Endothelial cell of umbilical vein (primary cell): ENCODE results near the gene ARID5A. TPM values are rescaled to one million over a fixed set of nuclear protein-coding genes. Genes with fewer than 3 reads are reported as not detected.

Experiments used
- BruUV-seq: library from RNA; stranded (reverse); fragments of 400-500 nt; replicated peaks from 2 replicates; lab custom pipeline; 2021; lab: Mats Ljungman, UMichigan
- CTCF ChIA-PET: fragments of 300-600, 350-600 bp; sonication (Branson Sonifier 250); formaldehyde crosslinking; loops from one replicate; lab custom pipeline; 2021; ENCODE audit warnings: antibody characterized with exemption, inconsistent platforms; lab: Charles Lee
- POLR2A ChIA-PET: fragments of 300-600, 350-600 bp; sonication (Branson Sonifier 250); formaldehyde crosslinking; loops from one replicate; lab custom pipeline; 2021; ENCODE audit warnings: antibody characterized with exemption, inconsistent platforms; lab: Charles Lee
- DNase-seq: peaks from one replicate; pipeline ENCODE4 v3.0.0-alpha.2; 2011; ENCODE audit warnings: low read depth, low spot score
- FAIRE-seq: peaks from 2 replicates; lab custom pipeline; 2011; peaks lifted over from hg19 to GRCh38; lab: Jason Lieb, UNC
- H2AFZ ChIP-seq: 2 replicates; pipeline ENCODE4 v1.6.0; 2012; ENCODE audit warnings: low read depth, low read length, control low read depth, inconsistent platforms
- H3K27ac ChIP-seq: 2 replicates; pipeline ENCODE4 v1.5.1; 2011; ENCODE audit warnings: low read depth, mild to moderate bottlenecking, control low read depth, low read length, moderate library complexity; ENCODE audit not compliant: insufficient read depth
- H3K27me3 ChIP-seq, 2 experiments: 2 replicates each; pipeline versions ENCODE4 v1.6.0 to v1.6.1; 2011; ENCODE audit warnings: low read length in 2 of 2, mixed read lengths in 1 of 2; ENCODE audit not compliant: control insufficient read depth in 2 of 2, insufficient read depth in 2 of 2
- H3K36me3 ChIP-seq, 2 experiments: 2 replicates in 1 of 2; 3 replicates in 1 of 2; pipeline ENCODE4 v1.5.1; 2011; ENCODE audit warnings: low read length in 2 of 2, mild to moderate bottlenecking in 1 of 2, moderate library complexity in 1 of 2; ENCODE audit not compliant: control insufficient read depth in 2 of 2, insufficient read depth in 2 of 2; ENCODE audit errors: extremely low read depth in 1 of 2
- H3K4me1 ChIP-seq: 3 replicates; pipeline ENCODE4 v1.5.1; 2011; ENCODE audit warnings: mild to moderate bottlenecking, low read length; ENCODE audit not compliant: control insufficient read depth, insufficient read depth; ENCODE audit errors: extremely low read depth
- H3K4me2 ChIP-seq: 2 replicates; pipeline ENCODE4 v1.6.1; 2011; ENCODE audit warnings: low read length, control low read depth, mixed read lengths; ENCODE audit not compliant: insufficient read depth
- H3K4me3 ChIP-seq, 3 experiments: fragments of 200-600 bp in 1 of 3; sonication (generic), shearing (Covaris generic) in 1 of 3; replicated peaks in 1 of 3; 2 replicates each; pipeline ENCODE4 v1.5.1; 2011 to 2016; ENCODE audit warnings: control low read depth in 3 of 3, low read length in 3 of 3, mild to moderate bottlenecking in 2 of 3, inconsistent platforms in 1 of 3, low read depth in 1 of 3, moderate library complexity in 1 of 3; ENCODE audit not compliant: insufficient read depth in 1 of 3
- H3K79me2 ChIP-seq: 2 replicates; pipeline ENCODE4 v1.6.0; 2012; ENCODE audit warnings: low read length, inconsistent platforms; ENCODE audit not compliant: control insufficient read depth, insufficient read depth
- H3K9ac ChIP-seq: replicated peaks from 2 replicates; pipeline ENCODE3; 2011; ENCODE audit warnings: low read length, control low read depth; ENCODE audit not compliant: insufficient read depth; ENCODE audit errors: extremely low read depth
- H3K9me1 ChIP-seq: replicated peaks from 3 replicates; pipeline ENCODE4 v1.6.0; 2011; ENCODE audit warnings: mild to moderate bottlenecking, low read length; ENCODE audit not compliant: control insufficient read depth, insufficient read depth; ENCODE audit errors: extremely low read depth
- H3K9me3 ChIP-seq: replicated peaks from 2 replicates; pipeline ENCODE4 v1.5.1; 2012; ENCODE audit warnings: low read length, inconsistent platforms; ENCODE audit not compliant: control insufficient read depth, insufficient read depth
- H4K20me1 ChIP-seq: replicated peaks from 2 replicates; pipeline ENCODE3; 2011; ENCODE audit warnings: mild to moderate bottlenecking, low read length; ENCODE audit not compliant: control insufficient read depth, insufficient read depth; ENCODE audit errors: extremely low read depth
- CTCF ChIP-seq, 2 donors: IDR thresholded peaks; 1 replicate in 1 of 2; 2 replicates in 1 of 2; pipeline ENCODE4 v1.5.1; 2011; ENCODE audit warnings: low read length in 2 of 2, mild to moderate bottlenecking in 2 of 2, moderate library complexity in 2 of 2, control low read depth in 1 of 2, inconsistent platforms in 1 of 2, low read depth in 1 of 2; ENCODE audit not compliant: insufficient read depth in 1 of 2; ENCODE audit errors: extremely low read depth in 1 of 2
- EZH2 ChIP-seq: IDR thresholded peaks from 2 replicates; pipeline ENCODE4 v1.6.1; 2012; ENCODE audit warnings: borderline replicate concordance, low read depth, mild to moderate bottlenecking, moderate library complexity, low read length, inconsistent platforms; ENCODE audit not compliant: severe bottlenecking
- FOS ChIP-seq: IDR thresholded peaks from 2 replicates; pipeline ENCODE4 v1.6.1; 2011; ENCODE audit warnings: mild to moderate bottlenecking, low read length, moderate library complexity, borderline replicate concordance; ENCODE audit not compliant: insufficient read depth
- GATA2 ChIP-seq: IDR thresholded peaks from 2 replicates; pipeline ENCODE4 v1.7.0; 2011; ENCODE audit warnings: low read depth, mild to moderate bottlenecking, moderate library complexity, mixed read lengths, low read length; ENCODE audit not compliant: insufficient read length, insufficient read depth
- JUN ChIP-seq: IDR thresholded peaks from 2 replicates; pipeline ENCODE4 v1.6.1; 2011; ENCODE audit warnings: borderline replicate concordance, low read depth; ENCODE audit not compliant: insufficient read length, insufficient read depth
- MAX ChIP-seq: IDR thresholded peaks from 2 replicates; pipeline ENCODE4 v1.6.1; 2011; ENCODE audit not compliant: insufficient read depth, insufficient read length
- MYC ChIP-seq: IDR thresholded peaks from one replicate; pipeline ENCODE4 v1.6.1; 2011; ENCODE audit warnings: mild to moderate bottlenecking, low read depth, low read length
- POLR2A ChIP-seq: IDR thresholded peaks from 2 replicates; pipeline ENCODE4 v1.6.1; 2012; ENCODE audit warnings: low read depth, mild to moderate bottlenecking, control low read depth, low read length
- POLR2AphosphoS5 ChIP-seq: IDR thresholded peaks from 2 replicates; pipeline ENCODE4 v1.6.1; 2012; ENCODE audit warnings: low read depth, mild to moderate bottlenecking, control low read depth, low read length, moderate library complexity; ENCODE audit not compliant: insufficient read depth
- dilution Hi-C: fragments of 300-500 bp; cut with MboI; formaldehyde crosslinking; loops from one replicate; pipeline ENCODE4 v1.15.0; 2019; ENCODE audit warnings: low sequenced_read_pairs; ENCODE audit not compliant: extremely low pct_ligation_motif_present
- intact Hi-C: fragments of 100-400 bp; cut with micrococcal nuclease; formaldehyde crosslinking; loops from one replicate; pipeline ENCODE4 v1.10.0; 2022
- polyA plus RNA-seq, 4 experiments: library from polyadenylated mRNA; depleted of rRNA in 3 of 4; stranded (reverse) in 3 of 4; unstranded in 1 of 4; fragments of >200 nt; gene quantifications; 2 replicates each; pipeline versions ENCODE4 v1.2.1 to v1.2.3, GENCODE V29; 2011 to 2012; ENCODE audit warnings: missing spikeins in 1 of 4
- total RNA-seq: library from RNA; stranded (reverse); gene quantifications from 2 replicates; pipeline ENCODE4 v1.2.3, GENCODE V29; 2021

ARID5A gene
- total and polyA plus RNA-seq, 2 donors (not counting 3 experiments of a cell fraction or from before 2014, with no cell fraction given): 18.0 to 24.7 TPM

- no peak overlapping the region for H3K4me3 ChIP-seq
- no peaks in the 10 kb centered on the region for H3K27me3 ChIP-seq
- no peak overlapping the region for H2AFZ ChIP-seq
- no peak for DNase-seq
- H3K9me1 ChIP-seq: no peaks in the 10 kb centered on the region
- no peak overlapping the region for H3K27ac ChIP-seq
- no peak for FAIRE-seq
- no peaks in the 10 kb centered on the region for H3K79me2 ChIP-seq
- H3K4me1 ChIP-seq: no peaks in the 10 kb centered on the region
- dilution Hi-C loops: no loop called here
- H3K9ac ChIP-seq: no peak overlapping the region
- no TSS peak for BruUV-seq
- POLR2A ChIA-PET: no interaction called here
- CTCF ChIA-PET: interaction anchor here (1.0 to 1.2 kb wide), 2 partner anchors 9 to 31 kb away, joined by 4 to 5 read pairs; no protein-coding TSS in a partner anchor
- intact Hi-C loops: no loop called here
- no peaks in the 10 kb centered on the region for H3K36me3 ChIP-seq
- H3K4me2 ChIP-seq: no peak overlapping the region
- H3K9me3 ChIP-seq: no peaks in the 10 kb centered on the region
- no peaks in the 10 kb centered on the region for H4K20me1 ChIP-seq
- TF ChIP-seq EZH2 (no peak), FOS (no peak), POLR2A (no peak), MYC (no peak), POLR2AphosphoS5 (no peak), CTCF (IDR thresholded peaks at IDR 0.05; ENCODE audit: extremely low read depth in 1 of 2, insufficient read depth in 1 of 2, low read depth in 1 of 2, low read length in 2 of 2) (no peak), JUN (no peak), MAX (no peak), GATA2 (no peak)
Observed at GRCh38 chr2:96522304-96523203, 14.0 kb upstream of the ARID5A start.
